DND-41 (cell line): ENCODE data around the gene ASCL2.

Experiments used
- ATAC-seq: fragments of 200-7000 bp; cut with Tn5 transposase; 3 replicates; pipeline ENCODE4 v1.9.1; 2021; ENCODE audit warnings: low read depth; ENCODE audit not compliant: insufficient read depth
- DNase-seq: peaks from one replicate; pipeline ENCODE4 v3.0.0-alpha.2; 2020
- H2AFZ ChIP-seq: 2 replicates; pipeline ENCODE4 v1.6.0; 2012; ENCODE audit warnings: low read depth, low read length
- H3K27ac ChIP-seq: 2 replicates; pipeline ENCODE4 v1.5.1; 2012; ENCODE audit warnings: low read length, inconsistent platforms
- H3K27me3 ChIP-seq: fragments of 200-600 bp; sonication (generic); 2 replicates; pipeline ENCODE4 v1.6.0; 2012; ENCODE audit warnings: low read length, mild to moderate bottlenecking, inconsistent platforms; ENCODE audit not compliant: insufficient read depth, poor library complexity
- H3K36me3 ChIP-seq: 2 replicates; pipeline ENCODE4 v1.5.1; 2012; ENCODE audit warnings: low read length, inconsistent platforms; ENCODE audit not compliant: insufficient read depth
- H3K4me1 ChIP-seq: 2 replicates; pipeline ENCODE4 v1.5.1; 2012; ENCODE audit warnings: mild to moderate bottlenecking, low read length; ENCODE audit not compliant: insufficient read depth
- H3K4me2 ChIP-seq: 2 replicates; pipeline ENCODE4 v1.6.0; 2012; ENCODE audit warnings: mild to moderate bottlenecking, moderate library complexity, low read length, inconsistent platforms; ENCODE audit not compliant: insufficient read depth
- H3K4me3 ChIP-seq, 2 experiments: fragments of 200-600 bp in 1 of 2; shearing (Covaris generic) in 1 of 2; 2 replicates each; pipeline ENCODE4 v1.5.1; 2012 to 2016; ENCODE audit warnings: inconsistent platforms in 2 of 2, low read length in 2 of 2, mild to moderate bottlenecking in 2 of 2, low read depth in 1 of 2, moderate library complexity in 1 of 2
- H3K79me2 ChIP-seq: 2 replicates; pipeline ENCODE4 v1.6.0; 2012; ENCODE audit warnings: low read length, inconsistent platforms; ENCODE audit not compliant: insufficient read depth
- H3K9ac ChIP-seq: 2 replicates; pipeline ENCODE4 v1.6.0; 2012; ENCODE audit warnings: low read depth, mild to moderate bottlenecking, inconsistent platforms, low read length, moderate library complexity
- H3K9me3 ChIP-seq: 2 replicates; pipeline ENCODE4 v1.5.1; 2012; ENCODE audit warnings: low read length, moderate library complexity, mild to moderate bottlenecking, inconsistent platforms; ENCODE audit not compliant: insufficient read depth, severe bottlenecking
- H4K20me1 ChIP-seq: 2 replicates; pipeline ENCODE4 v1.6.0; 2012; ENCODE audit warnings: low read length; ENCODE audit not compliant: insufficient read depth
- EZH2 ChIP-seq: IDR thresholded peaks from 3 replicates; pipeline ENCODE4 v1.6.1; 2012; ENCODE audit warnings: borderline replicate concordance, low read depth, mild to moderate bottlenecking, moderate library complexity, low read length, inconsistent platforms; ENCODE audit not compliant: severe bottlenecking
- TF ChIP-seq, protein P1 (sequence below): IDR thresholded peaks from 2 replicates; pipeline ENCODE4 v1.5.1; 2012; ENCODE audit warnings: borderline replicate concordance, low read length, moderate library complexity, mild to moderate bottlenecking; ENCODE audit not compliant: poor library complexity, severe bottlenecking; ENCODE audit errors: extremely low read depth

ASCL2 gene

DNA sequence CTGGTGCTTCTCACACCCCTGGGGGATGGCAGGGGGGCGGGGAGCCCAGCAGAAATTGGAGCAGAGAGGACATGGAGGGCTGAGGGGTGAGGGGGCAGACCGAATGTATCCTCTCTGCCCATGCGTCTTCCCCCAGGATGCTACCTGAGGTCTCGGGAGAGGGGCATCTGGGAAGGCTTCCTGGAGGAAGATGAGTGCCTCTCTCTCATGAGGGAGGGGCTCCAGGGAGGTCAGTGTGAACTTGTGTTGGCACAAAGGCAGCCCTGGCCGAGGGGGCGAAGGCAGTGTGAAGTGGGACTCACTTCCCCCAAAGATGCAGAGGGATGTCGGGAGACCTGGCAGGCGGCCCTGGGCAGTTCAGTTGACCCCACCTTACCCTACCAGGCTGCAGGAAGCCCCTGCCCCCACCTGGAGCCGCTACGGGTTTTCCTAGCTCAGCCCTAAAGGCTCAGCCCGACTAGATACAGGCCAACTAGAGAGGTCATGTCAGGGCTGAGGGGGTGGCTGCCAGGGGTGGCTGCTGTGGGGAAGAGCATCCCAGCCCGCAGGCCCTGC, 10.4 kb downstream of the ASCL2 start:
- Histone ChIP-seq H2AFZ (no peak overlapping the region), H3K9me3 (no peaks in the 10 kb centered on the region), H3K79me2 (no peaks in the 10 kb centered on the region), H3K27me3 (no peaks in the 10 kb centered on the region), H3K36me3 (no peaks in the 10 kb centered on the region), H3K4me3 (no peak overlapping the region), H3K4me2 (no peak overlapping the region), H3K9ac (no peak overlapping the region), H3K27ac (no peak overlapping the region), H4K20me1 (no peaks in the 10 kb centered on the region), H3K4me1 (peaks cover 22% of the 10 kb centered on the region)
- TF ChIP-seq EZH2, result no peak
- TF ChIP-seq, protein P1, sequence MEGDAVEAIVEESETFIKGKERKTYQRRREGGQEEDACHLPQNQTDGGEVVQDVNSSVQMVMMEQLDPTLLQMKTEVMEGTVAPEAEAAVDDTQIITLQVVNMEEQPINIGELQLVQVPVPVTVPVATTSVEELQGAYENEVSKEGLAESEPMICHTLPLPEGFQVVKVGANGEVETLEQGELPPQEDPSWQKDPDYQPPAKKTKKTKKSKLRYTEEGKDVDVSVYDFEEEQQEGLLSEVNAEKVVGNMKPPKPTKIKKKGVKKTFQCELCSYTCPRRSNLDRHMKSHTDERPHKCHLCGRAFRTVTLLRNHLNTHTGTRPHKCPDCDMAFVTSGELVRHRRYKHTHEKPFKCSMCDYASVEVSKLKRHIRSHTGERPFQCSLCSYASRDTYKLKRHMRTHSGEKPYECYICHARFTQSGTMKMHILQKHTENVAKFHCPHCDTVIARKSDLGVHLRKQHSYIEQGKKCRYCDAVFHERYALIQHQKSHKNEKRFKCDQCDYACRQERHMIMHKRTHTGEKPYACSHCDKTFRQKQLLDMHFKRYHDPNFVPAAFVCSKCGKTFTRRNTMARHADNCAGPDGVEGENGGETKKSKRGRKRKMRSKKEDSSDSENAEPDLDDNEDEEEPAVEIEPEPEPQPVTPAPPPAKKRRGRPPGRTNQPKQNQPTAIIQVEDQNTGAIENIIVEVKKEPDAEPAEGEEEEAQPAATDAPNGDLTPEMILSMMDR, result no peak
- no peak for ATAC-seq
- no peak for DNase-seq

DNA sequence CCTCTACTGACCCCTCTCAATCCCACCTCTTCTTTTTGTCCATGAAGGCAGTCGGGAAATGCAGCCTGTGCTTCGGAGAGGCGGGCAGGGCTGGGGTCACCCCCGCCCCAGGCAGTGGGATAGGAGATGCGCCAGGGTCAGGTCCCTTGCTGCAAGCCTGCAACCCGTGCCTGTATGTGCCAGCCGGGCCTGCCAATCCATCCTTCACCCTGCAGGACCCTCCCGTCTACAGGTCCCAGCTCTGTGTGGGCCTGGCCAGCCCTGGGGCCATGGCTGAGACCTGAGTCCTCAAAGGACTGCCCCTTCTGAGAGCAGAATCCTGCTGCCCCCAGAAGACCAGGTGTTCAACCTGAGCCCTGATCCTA, 10.9 kb downstream of the ASCL2 start:
- H3K4me2 ChIP-seq, result no peak overlapping the region
- no peak for ATAC-seq
- H3K9me3 ChIP-seq, result no peaks in the 10 kb centered on the region
- DNase-seq, result no peak
- no peaks in the 10 kb centered on the region for H4K20me1 ChIP-seq
- no peaks in the 10 kb centered on the region for H3K36me3 ChIP-seq
- no peak overlapping the region for H3K4me3 ChIP-seq
- H3K4me1 ChIP-seq, result peaks cover 17% of the 10 kb centered on the region
- TF ChIP-seq EZH2, result no peak
- TF ChIP-seq, protein P1, result no peak
- no peaks in the 10 kb centered on the region for H3K79me2 ChIP-seq
- no peak overlapping the region for H2AFZ ChIP-seq
- H3K27ac ChIP-seq, result no peak overlapping the region
- no peak overlapping the region for H3K9ac ChIP-seq
- no peaks in the 10 kb centered on the region for H3K27me3 ChIP-seq

DNA sequence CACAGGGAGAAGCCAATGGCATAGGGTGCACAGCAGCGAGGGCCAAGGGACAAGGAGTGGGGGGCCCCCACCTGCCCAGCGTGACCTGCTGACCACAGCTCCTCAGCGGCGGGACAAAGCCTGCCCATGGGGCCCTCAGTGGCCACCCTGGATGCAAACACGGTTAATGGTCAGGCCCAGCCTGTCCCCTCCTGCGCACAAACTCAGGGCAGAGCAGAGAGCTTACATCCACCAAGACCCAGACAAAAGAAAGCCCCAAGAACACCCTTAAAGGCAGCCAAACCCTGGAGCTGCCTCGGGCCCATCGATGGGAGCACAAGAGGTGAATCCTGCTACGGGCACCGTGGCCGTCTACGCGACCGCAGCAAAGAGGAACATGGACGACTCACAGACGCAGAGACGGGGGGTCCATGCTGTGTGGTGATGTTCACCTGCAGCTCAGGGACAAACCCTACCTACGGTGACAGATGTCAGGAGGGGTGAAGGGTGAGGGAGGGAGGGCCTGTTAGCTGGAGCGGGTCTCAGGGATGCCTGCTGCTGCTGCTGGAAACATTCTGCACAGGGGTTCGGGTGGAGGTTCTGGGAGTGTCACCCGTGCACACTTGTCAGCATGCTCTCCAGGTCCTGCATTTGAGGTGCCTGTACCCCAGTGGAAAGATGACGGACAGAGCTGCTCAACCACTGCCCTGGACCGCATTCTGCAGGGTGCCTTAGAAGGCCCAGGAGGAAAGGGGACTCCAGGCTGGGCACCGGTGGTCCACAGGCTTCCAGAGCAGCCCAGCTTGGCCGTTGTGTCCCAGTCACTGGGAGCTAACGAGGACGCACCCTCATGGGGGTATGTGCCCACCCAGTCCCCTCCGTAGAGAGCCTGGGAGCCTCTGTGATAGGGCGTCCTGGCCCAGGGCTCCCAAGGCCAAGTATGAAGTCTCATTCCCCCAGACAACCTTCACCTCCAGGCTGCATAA, 11.6 kb downstream of the ASCL2 start:
- H3K79me2 ChIP-seq, result no peaks in the 10 kb centered on the region
- no peaks in the 10 kb centered on the region for H4K20me1 ChIP-seq
- no peak overlapping the region for H3K27ac ChIP-seq
- peaks cover 10% of the 10 kb centered on the region for H3K4me1 ChIP-seq
- H3K9ac ChIP-seq, result no peak overlapping the region
- no peak overlapping the region for H3K4me2 ChIP-seq
- TF ChIP-seq, protein P1, result no peak
- TF ChIP-seq EZH2, result no peak
- no peaks in the 10 kb centered on the region for H3K27me3 ChIP-seq
- no peaks in the 10 kb centered on the region for H3K9me3 ChIP-seq
- DNase-seq, result no peak
- no peak overlapping the region for H2AFZ ChIP-seq
- no peak overlapping the region for H3K4me3 ChIP-seq
- no peak for ATAC-seq
- no peaks in the 10 kb centered on the region for H3K36me3 ChIP-seq
